ENCODE results near the gene MBD6. TPM values are rescaled to one million over a fixed set of nuclear protein-coding genes. Genes with fewer than 3 reads are reported as not detected.

Gene MBD6
- total RNA-seq, 1 donor from 2014 or later: 118 TPM

DNA sequence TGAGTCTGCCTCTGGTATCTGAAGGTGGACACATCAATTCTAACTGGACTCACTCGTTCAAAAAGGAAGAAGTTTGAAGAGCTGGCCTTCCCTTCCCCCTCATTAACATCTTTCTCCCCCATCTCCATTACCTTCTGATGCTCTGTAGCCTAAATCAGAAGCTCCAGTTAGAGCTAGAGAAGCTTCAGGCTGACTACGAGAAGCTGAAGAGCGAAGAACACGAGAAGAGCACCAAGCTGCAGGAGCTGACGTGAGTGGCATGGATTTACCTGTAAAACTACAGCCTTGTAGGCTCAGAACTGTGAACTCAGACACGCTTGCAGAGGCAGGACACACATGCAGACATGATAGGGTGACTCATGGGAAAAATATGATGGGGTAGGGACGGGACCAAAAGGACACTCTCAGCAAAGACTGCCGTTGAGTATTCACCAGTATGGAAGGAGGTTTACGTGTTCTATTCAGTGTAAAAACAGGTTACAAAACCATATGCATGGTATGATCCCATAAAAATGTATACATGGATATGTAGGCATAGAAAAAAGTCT, 54.1 kb downstream of the MBD6 start:
- no peak overlapping the region for H3K4me3 Mint-ChIP-seq
- no peaks in the 10 kb centered on the region for H3K9me3 Mint-ChIP-seq
- H3K27me3 Mint-ChIP-seq (ENCODE audit: low read depth): peaks cover 60% of the 10 kb centered on the region
- no peak for DNase-seq (ENCODE audit: low spot score in 2 of 2, unreplicated experiment in 2 of 2)
- no peak overlapping the region for H3K27ac Mint-ChIP-seq
- no peaks in the 10 kb centered on the region for H3K36me3 Mint-ChIP-seq
- TF ChIP-seq, protein P1, sequence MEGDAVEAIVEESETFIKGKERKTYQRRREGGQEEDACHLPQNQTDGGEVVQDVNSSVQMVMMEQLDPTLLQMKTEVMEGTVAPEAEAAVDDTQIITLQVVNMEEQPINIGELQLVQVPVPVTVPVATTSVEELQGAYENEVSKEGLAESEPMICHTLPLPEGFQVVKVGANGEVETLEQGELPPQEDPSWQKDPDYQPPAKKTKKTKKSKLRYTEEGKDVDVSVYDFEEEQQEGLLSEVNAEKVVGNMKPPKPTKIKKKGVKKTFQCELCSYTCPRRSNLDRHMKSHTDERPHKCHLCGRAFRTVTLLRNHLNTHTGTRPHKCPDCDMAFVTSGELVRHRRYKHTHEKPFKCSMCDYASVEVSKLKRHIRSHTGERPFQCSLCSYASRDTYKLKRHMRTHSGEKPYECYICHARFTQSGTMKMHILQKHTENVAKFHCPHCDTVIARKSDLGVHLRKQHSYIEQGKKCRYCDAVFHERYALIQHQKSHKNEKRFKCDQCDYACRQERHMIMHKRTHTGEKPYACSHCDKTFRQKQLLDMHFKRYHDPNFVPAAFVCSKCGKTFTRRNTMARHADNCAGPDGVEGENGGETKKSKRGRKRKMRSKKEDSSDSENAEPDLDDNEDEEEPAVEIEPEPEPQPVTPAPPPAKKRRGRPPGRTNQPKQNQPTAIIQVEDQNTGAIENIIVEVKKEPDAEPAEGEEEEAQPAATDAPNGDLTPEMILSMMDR (IDR thresholded peaks at IDR 0.05; ENCODE audit: unreplicated experiment): no peak
- H3K4me1 Mint-ChIP-seq: no peaks in the 10 kb centered on the region

DNA sequence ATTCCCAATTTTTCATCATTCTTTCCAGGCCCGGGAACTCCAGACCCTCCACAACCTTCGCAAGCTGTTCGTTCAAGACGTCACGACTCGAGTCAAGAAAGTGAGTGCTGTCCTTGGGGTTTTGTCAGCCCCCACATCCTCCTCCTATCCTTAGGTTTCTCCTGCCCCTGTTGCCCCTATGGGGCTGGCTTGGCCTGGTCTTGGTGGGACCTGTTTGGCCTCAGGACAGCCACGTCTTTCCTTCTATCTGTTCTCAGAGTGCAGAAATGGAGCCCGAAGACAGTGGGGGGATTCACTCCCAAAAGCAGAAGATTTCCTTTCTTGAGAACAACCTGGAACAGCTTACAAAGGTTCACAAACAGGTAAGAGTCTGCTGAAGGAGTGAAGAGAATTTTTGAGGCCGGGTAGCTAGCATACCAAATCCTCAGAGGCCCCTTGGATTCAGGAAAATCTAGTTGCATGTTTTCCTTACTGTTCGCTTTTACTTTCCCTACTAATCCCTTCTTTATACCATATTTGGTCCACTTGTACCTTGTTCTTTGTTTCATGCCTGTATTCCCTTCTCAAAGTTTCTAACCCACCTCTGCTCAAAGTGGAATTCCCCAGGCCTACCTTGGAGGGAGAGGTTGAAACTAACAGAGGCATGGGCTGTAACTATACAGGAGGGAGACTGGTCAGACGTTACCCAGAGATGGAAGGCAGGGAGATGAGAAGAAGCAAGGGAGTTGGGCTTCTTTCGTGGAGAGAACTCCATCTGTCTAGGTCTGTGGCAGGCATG, 55.5 kb downstream of the MBD6 start:
- Mint-ChIP-seq H3K27me3 (ENCODE audit: low read depth) (peaks cover 67% of the 10 kb centered on the region), H3K27ac (no peak overlapping the region), H3K36me3 (no peaks in the 10 kb centered on the region), H3K4me1 (no peaks in the 10 kb centered on the region), H3K9me3 (no peaks in the 10 kb centered on the region), H3K4me3 (no peak overlapping the region)
- no peak for DNase-seq (ENCODE audit: low spot score in 2 of 2, unreplicated experiment in 2 of 2)
- TF ChIP-seq, protein P1 (IDR thresholded peaks at IDR 0.05; ENCODE audit: unreplicated experiment): no peak

DNA sequence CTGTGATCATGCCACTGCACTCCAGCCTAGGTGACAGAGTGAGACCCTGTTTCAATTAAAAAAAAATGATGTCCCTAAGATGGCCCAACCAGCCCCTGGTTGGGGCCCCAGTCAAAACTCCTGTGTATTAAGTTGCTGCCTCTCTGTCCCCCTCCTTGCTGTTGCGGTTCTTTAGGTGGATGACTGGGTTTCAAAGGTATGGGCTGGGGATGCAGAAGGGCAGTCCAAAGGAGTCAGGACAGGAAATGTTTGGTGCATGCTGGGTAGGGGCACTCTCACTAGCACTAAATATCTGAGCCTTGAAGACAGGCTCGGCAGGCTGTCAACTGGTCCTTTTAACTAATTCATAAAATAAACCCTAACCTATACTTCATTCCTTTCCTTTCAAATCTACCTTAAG, 56.4 kb downstream of the MBD6 start:
- TF ChIP-seq, protein P1 (IDR thresholded peaks at IDR 0.05; ENCODE audit: unreplicated experiment): no peak
- DNase-seq (ENCODE audit: low spot score in 2 of 2, unreplicated experiment in 2 of 2): no peak
- H3K36me3 Mint-ChIP-seq: no peaks in the 10 kb centered on the region
- H3K27ac Mint-ChIP-seq: no peak overlapping the region
- H3K4me1 Mint-ChIP-seq: no peaks in the 10 kb centered on the region
- no peak overlapping the region for H3K4me3 Mint-ChIP-seq
- H3K27me3 Mint-ChIP-seq (ENCODE audit: low read depth): peaks cover 71% of the 10 kb centered on the region
- no peaks in the 10 kb centered on the region for H3K9me3 Mint-ChIP-seq

Small RNA genes within 50 kb of the gene (microRNA-seq; reads per million reads assigned to microRNA genes)
- gene MIR616 (not detected), gene MIR6758 (1.8 reads per million)

Other genes with a start within 250 kb of the MBD6 start
- gene R3HDM2, start 91.8 kb upstream of the MBD6 start, total RNA-seq: 95.5 to 111 TPM (median 109 TPM) in 3 replicates
- 0.24 to 0.32 TPM (median 0.31 TPM) in 3 replicates for gene INHBC, start 88.0 kb upstream of the MBD6 start, total RNA-seq
- 0.09 TPM in 1 of 3 replicates, not detected in the others for gene INHBE, start 67.5 kb upstream of the MBD6 start, total RNA-seq
- gene GLI1, start 63.0 kb upstream of the MBD6 start, total RNA-seq: 6.0 to 10.1 TPM (median 8.4 TPM) in 3 replicates
- gene ARHGAP9, start 43.0 kb upstream of the MBD6 start, total RNA-seq: 0.90 to 1.1 TPM in 2 of 3 replicates, not detected in the other
- 163 to 192 TPM (median 177 TPM) in 3 replicates for gene MARS1, start 34.8 kb upstream of the MBD6 start, total RNA-seq
- gene DDIT3, start 2.3 kb upstream of the MBD6 start, total RNA-seq: 15.6 to 18.6 TPM (median 17.2 TPM) in 3 replicates
- gene DCTN2, start 24.4 kb downstream of the MBD6 start, total RNA-seq: 102 to 103 TPM (median 102 TPM) in 3 replicates
- gene KIF5A, start 27.2 kb downstream of the MBD6 start, total RNA-seq: 0.40 to 0.69 TPM (median 0.59 TPM) in 3 replicates
- 23.4 to 24.2 TPM (median 23.7 TPM) in 3 replicates for gene PIP4K2C, start 68.4 kb downstream of the MBD6 start, total RNA-seq
- gene DTX3, start 82.0 kb downstream of the MBD6 start, total RNA-seq: 88.3 to 93.6 TPM (median 90.0 TPM) in 3 replicates
- gene ARHGEF25, start 88.6 kb downstream of the MBD6 start, total RNA-seq: 60.4 to 65.0 TPM (median 62.4 TPM) in 3 replicates
- gene B4GALNT1, start 110.4 kb downstream of the MBD6 start, total RNA-seq: 0.34 to 0.78 TPM (median 0.35 TPM) in 3 replicates
- 160 to 167 TPM (median 166 TPM) in 3 replicates for gene OS9, start 171.3 kb downstream of the MBD6 start, total RNA-seq
- 2.0 to 2.8 TPM (median 2.2 TPM) in 3 replicates for gene AGAP2, start 215.9 kb downstream of the MBD6 start, total RNA-seq
- gene TSPAN31, start 222.2 kb downstream of the MBD6 start, total RNA-seq: 33.2 to 35.2 TPM (median 34.6 TPM) in 3 replicates
- 171 to 177 TPM (median 175 TPM) in 3 replicates for gene CDK4, start 229.5 kb downstream of the MBD6 start, total RNA-seq
- 11.0 to 13.2 TPM (median 12.7 TPM) in 3 replicates for gene MARCHF9, start 232.3 kb downstream of the MBD6 start, total RNA-seq
- gene CYP27B1, start 244.3 kb downstream of the MBD6 start, total RNA-seq: 3.3 to 4.7 TPM (median 4.0 TPM) in 3 replicates
- gene METTL1, start 249.3 kb downstream of the MBD6 start, total RNA-seq: 31.3 to 32.3 TPM (median 32.1 TPM) in 3 replicates
- 8.7 to 10.5 TPM (median 10.5 TPM) in 3 replicates for gene EEF1AKMT3, start 249.8 kb downstream of the MBD6 start, total RNA-seq

Data from mesothelial cell of epicardium (in vitro differentiated cells).